PC-3 (cell line): ENCODE measurements around the gene OR6B1. TPM values are rescaled to one million over a fixed set of nuclear protein-coding genes. Genes with fewer than 3 reads are reported as not detected.

Experiments
- ATAC-seq: fragments of 200-7000 bp; cut with Tn5 transposase; 2 replicates; pipeline ENCODE4 v1.9.1; 2020; ENCODE audit warnings: mild to moderate bottlenecking, moderate library complexity
- BruUV-seq: library from RNA; stranded (reverse); fragments of 400-500 nt; replicated peaks from 2 replicates; lab custom pipeline; 2021; lab: Mats Ljungman, UMichigan
- CTCF ChIA-PET: fragments of 300-600 bp; sonication (Branson Sonifier 250); formaldehyde crosslinking; loops from one replicate; lab custom pipeline; 2022; ENCODE audit warnings: antibody characterized with exemption; lab: Charles Lee
- POLR2A ChIA-PET: fragments of 300-600 bp; sonication (Branson Sonifier 250); formaldehyde crosslinking; loops from one replicate; lab custom pipeline; 2022; ENCODE audit warnings: antibody characterized with exemption; ENCODE audit not compliant: unreplicated experiment; lab: Charles Lee
- DNase-seq: peaks from one replicate; pipeline ENCODE4 v3.0.0-alpha.2; 2015
- H2AFZ ChIP-seq: fragments of 300-600 bp; sonication (generic); 2 replicates; pipeline ENCODE4 v1.6.0; 2016; ENCODE audit warnings: antibody characterized with exemption, low read length
- H3F3A ChIP-seq: fragments of 300-600 bp; sonication (generic); one replicate; pipeline ENCODE4 v1.6.0; 2017; ENCODE audit warnings: antibody characterized with exemption, low read length, control low read depth, mild to moderate bottlenecking; ENCODE audit not compliant: unreplicated experiment
- H3K27ac ChIP-seq: fragments of 300-600 bp; sonication (generic); 2 replicates; pipeline ENCODE4 v1.5.1; 2016; ENCODE audit warnings: mild to moderate bottlenecking, low read length
- H3K27me3 ChIP-seq: fragments of 300-600 bp; sonication (generic); 2 replicates; pipeline ENCODE4 v1.6.1; 2016; ENCODE audit warnings: low read length, mixed read lengths
- H3K36me3 ChIP-seq: fragments of 300-600 bp; sonication (generic); 2 replicates; pipeline ENCODE4 v1.6.1; 2016; ENCODE audit warnings: low read depth, mixed run types, low read length, mixed read lengths
- H3K4me1 ChIP-seq: fragments of 300-600 bp; sonication (generic); 2 replicates; pipeline ENCODE4 v1.5.1; 2016; ENCODE audit warnings: low read length; ENCODE audit not compliant: insufficient read depth
- H3K4me2 ChIP-seq: fragments of 300-600 bp; sonication (generic); 2 replicates; pipeline ENCODE4 v1.6.0; 2016; ENCODE audit warnings: low read length
- H3K4me3 ChIP-seq: fragments of 300-600 bp; sonication (generic); 2 replicates; pipeline ENCODE4 v1.5.1; 2016; ENCODE audit warnings: mild to moderate bottlenecking, low read length, mixed read lengths
- H3K79me2 ChIP-seq: fragments of 300-600 bp; sonication (generic); 2 replicates; pipeline ENCODE4 v1.6.1; 2017; ENCODE audit warnings: low read length, mixed read lengths
- H3K9ac ChIP-seq: fragments of 300-600 bp; sonication (generic); 2 replicates; pipeline ENCODE4 v1.6.0; 2016; ENCODE audit warnings: mild to moderate bottlenecking, low read length
- H3K9me2 ChIP-seq: fragments of 300-600 bp; sonication (generic); replicated peaks from 2 replicates; pipeline ENCODE4 v1.6.1; 2016; ENCODE audit warnings: mixed run types, low read length, mixed read lengths
- H3K9me3 ChIP-seq: fragments of 300-600 bp; sonication (generic); 2 replicates; pipeline ENCODE4 v1.6.1; 2016; ENCODE audit warnings: low read length, mixed read lengths
- H4K20me1 ChIP-seq: fragments of 300-600 bp; sonication (generic); 2 replicates; pipeline ENCODE4 v1.6.1; 2016; ENCODE audit warnings: low read length, mixed read lengths
- EZH2 ChIP-seq: fragments of 300-600 bp; sonication (generic); IDR thresholded peaks from one replicate; pipeline ENCODE4 v1.6.1; 2017; ENCODE audit warnings: antibody characterized with exemption, mild to moderate bottlenecking, low read length; ENCODE audit not compliant: unreplicated experiment
- EZH2phosphoT487 ChIP-seq: fragments of 300-600 bp; sonication (generic); IDR thresholded peaks from 2 replicates; pipeline ENCODE4 v1.6.1; 2018; ENCODE audit warnings: mild to moderate bottlenecking, antibody characterized with exemption, low read length, borderline replicate concordance
- intact Hi-C: fragments of 100-400 bp; cut with micrococcal nuclease; formaldehyde crosslinking; loops from 2 replicates; pipeline ENCODE4 v1.9.0; 2023
- total RNA-seq: library from RNA; depleted of rRNA; stranded (reverse); fragments of >200 nt; gene quantifications from 2 replicates; pipeline ENCODE4 v1.2.3, GENCODE V29; 2014
- TF ChIP-seq, protein P1 (sequence below): fragments of 300-600 bp; sonication (generic); conservative IDR thresholded peaks from 2 replicates; pipeline ENCODE4 v1.5.1; 2017; ENCODE audit warnings: antibody characterized with exemption, low read depth, mild to moderate bottlenecking, low read length

OR6B1 gene
- total RNA-seq, 1 experiment from 2014 or later, result not detected

DNA sequence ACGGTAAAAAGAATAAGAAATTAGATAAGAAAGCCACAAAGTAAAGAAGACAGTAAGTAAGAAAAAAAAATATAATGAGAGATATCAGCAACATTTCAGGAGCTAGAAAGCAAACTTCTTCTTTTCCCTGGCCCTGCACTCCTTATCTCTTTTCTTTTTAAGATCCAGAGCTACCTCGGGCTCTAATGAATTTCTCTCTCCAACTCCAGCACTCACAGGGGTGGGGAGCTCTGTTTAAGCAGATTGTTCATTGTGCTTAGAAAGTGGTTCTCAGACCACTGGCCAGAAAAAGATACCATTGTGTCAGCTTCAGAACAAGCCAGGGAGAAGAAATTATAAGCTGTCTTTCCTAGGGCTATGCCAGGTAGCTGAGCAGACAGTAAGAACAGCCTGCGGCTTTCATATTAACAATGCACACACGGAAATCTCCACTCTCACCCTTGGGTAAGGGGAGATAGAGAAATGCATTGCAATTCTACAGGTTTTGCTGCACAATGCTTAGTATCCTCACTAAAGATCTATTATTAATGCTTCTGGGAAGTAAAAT lies 26.2 kb upstream of the OR6B1 start:
- intact Hi-C loops, result no loop called here
- peaks cover 20% of the 10 kb centered on the region for H3K4me1 ChIP-seq
- DNase-seq, result no peak
- no peak overlapping the region for H3K9ac ChIP-seq
- peak overlapping the region; percentile 27 for H3K4me2 ChIP-seq
- no peaks in the 10 kb centered on the region for H3K9me2 ChIP-seq
- no peaks in the 10 kb centered on the region for H3F3A ChIP-seq
- no peak overlapping the region for H3K4me3 ChIP-seq
- no peaks in the 10 kb centered on the region for H3K27me3 ChIP-seq
- TF ChIP-seq EZH2phosphoT487 (no peak), EZH2 (no peak)
- TF ChIP-seq, protein P1, sequence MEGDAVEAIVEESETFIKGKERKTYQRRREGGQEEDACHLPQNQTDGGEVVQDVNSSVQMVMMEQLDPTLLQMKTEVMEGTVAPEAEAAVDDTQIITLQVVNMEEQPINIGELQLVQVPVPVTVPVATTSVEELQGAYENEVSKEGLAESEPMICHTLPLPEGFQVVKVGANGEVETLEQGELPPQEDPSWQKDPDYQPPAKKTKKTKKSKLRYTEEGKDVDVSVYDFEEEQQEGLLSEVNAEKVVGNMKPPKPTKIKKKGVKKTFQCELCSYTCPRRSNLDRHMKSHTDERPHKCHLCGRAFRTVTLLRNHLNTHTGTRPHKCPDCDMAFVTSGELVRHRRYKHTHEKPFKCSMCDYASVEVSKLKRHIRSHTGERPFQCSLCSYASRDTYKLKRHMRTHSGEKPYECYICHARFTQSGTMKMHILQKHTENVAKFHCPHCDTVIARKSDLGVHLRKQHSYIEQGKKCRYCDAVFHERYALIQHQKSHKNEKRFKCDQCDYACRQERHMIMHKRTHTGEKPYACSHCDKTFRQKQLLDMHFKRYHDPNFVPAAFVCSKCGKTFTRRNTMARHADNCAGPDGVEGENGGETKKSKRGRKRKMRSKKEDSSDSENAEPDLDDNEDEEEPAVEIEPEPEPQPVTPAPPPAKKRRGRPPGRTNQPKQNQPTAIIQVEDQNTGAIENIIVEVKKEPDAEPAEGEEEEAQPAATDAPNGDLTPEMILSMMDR, result no peak
- POLR2A ChIA-PET, result interaction anchor here (1.0 kb wide), 1 partner anchor 72 kb away, joined by 3 read pairs; the partner anchor contains the start of gene TCAF1
- no TSS peak for BruUV-seq
- no peaks in the 10 kb centered on the region for H3K36me3 ChIP-seq
- H3K9me3 ChIP-seq, result no peaks in the 10 kb centered on the region
- no peak overlapping the region for H3K27ac ChIP-seq
- ATAC-seq, result peak; percentile 10; the same call in 1 of the 2 replicates
- CTCF ChIA-PET, result no interaction called here
- no peaks in the 10 kb centered on the region for H3K79me2 ChIP-seq
- peak overlapping the region; percentile 61 for H2AFZ ChIP-seq
- no peaks in the 10 kb centered on the region for H4K20me1 ChIP-seq

- no peaks in the 10 kb centered on the region for H3F3A ChIP-seq
- H3K36me3 ChIP-seq, result no peaks in the 10 kb centered on the region
- peak overlapping the region; percentile 27 for H3K4me2 ChIP-seq
- H3K9me3 ChIP-seq, result no peaks in the 10 kb centered on the region
- H3K9me2 ChIP-seq, result no peaks in the 10 kb centered on the region
- H3K79me2 ChIP-seq, result no peaks in the 10 kb centered on the region
- DNase-seq, result peak; percentile 82
- ChIA-PET CTCF (no interaction called here), POLR2A (interaction anchor here (1.0 kb wide), 1 partner anchor 72 kb away, joined by 3 read pairs; the partner anchor contains the start of gene TCAF1)
- peak; percentile 60 for ATAC-seq
- H3K9ac ChIP-seq, result no peak overlapping the region
- BruUV-seq, result no TSS peak
- H3K4me3 ChIP-seq, result no peak overlapping the region
- peak overlapping the region; percentile 61; the same call in 1 of the 2 replicates for H2AFZ ChIP-seq
- TF ChIP-seq EZH2phosphoT487 (no peak), EZH2 (no peak)
- TF ChIP-seq, protein P1, result no peak
- H3K27me3 ChIP-seq, result no peaks in the 10 kb centered on the region
- intact Hi-C loops, result no loop called here
- no peaks in the 10 kb centered on the region for H4K20me1 ChIP-seq
- H3K4me1 ChIP-seq, result peaks cover 25% of the 10 kb centered on the region
- no peak overlapping the region for H3K27ac ChIP-seq
These were observed 25.7 kb upstream of the OR6B1 start for GRCh38 chr7:143974459-143974858.

DNA sequence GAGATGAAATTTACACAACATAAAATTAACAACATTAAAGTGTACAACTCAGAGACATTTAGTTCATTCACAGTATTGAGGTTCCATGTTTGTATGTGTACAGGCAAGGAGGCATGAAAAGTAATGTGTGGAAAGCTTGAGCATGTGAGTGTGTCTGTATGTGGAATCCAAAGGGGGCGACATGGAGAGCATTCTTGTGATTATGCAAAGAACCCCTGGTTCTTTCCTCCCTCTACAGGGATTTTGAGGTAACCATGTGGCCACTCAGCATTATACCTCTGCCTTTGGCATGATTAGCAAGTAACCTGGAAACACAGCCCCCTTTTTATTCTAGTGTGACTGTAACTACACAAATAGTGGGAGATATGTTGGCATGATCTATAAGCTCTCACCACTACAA lies 24.5 kb upstream of the OR6B1 start:
- Histone ChIP-seq H2AFZ (no peak overlapping the region), H3K9me2 (no peaks in the 10 kb centered on the region), H3K36me3 (no peaks in the 10 kb centered on the region), H4K20me1 (no peaks in the 10 kb centered on the region), H3K4me1 (peaks cover 37% of the 10 kb centered on the region), H3K27me3 (no peaks in the 10 kb centered on the region), H3K4me3 (no peak overlapping the region), H3K9me3 (no peaks in the 10 kb centered on the region), H3K4me2 (no peak overlapping the region), H3K9ac (no peak overlapping the region), H3K79me2 (no peaks in the 10 kb centered on the region), H3K27ac (no peak overlapping the region), H3F3A (no peaks in the 10 kb centered on the region)
- ChIA-PET POLR2A (no interaction called here), CTCF (no interaction called here)
- TF ChIP-seq, protein P1, result no peak
- no peak for TF ChIP-seq EZH2phosphoT487
- TF ChIP-seq EZH2, result no peak
- DNase-seq (no peak), ATAC-seq (no peak)
- intact Hi-C loops, result no loop called here
- no TSS peak for BruUV-seq
